ENCODE measurements around the gene DTNB. TPM values are rescaled to one million over a fixed set of nuclear protein-coding genes. Genes with fewer than 3 reads are reported as not detected.

Gene DTNB
- total RNA-seq, 1 donor from 2014 or later = 12.0 TPM

DNA sequence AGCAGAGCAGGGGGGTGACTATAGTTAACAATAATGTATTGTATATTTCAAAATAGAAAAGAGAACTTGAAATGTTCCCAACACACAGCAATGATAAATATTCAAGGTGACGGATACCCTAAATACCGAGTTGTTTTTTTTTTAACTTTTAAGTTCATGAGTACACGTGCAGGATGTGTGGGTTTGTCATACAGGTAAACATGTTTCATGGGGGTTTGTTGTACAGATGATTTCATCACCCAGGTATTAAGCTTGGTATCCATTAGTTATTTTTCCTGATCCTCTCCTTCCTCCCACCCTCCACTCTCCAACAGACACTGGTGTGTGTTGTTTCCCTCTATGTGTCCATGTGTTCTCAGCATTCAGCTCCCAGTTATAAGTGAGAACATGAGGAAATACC lies 167.2 kb downstream of the DTNB start:
- no peaks in the 10 kb centered on the region for H3K4me1 Mint-ChIP-seq (ENCODE audit: unreplicated experiment)
- TF ChIP-seq CTCF (IDR thresholded peaks at IDR 0.05; ENCODE audit: unreplicated experiment) = no peak
- no peak for DNase-seq (ENCODE audit: low spot score)
- no peak overlapping the region for H3K27ac Mint-ChIP-seq (ENCODE audit: unreplicated experiment)
- H3K4me3 Mint-ChIP-seq (ENCODE audit: unreplicated experiment) = no peak overlapping the region
- H3K9me3 Mint-ChIP-seq (ENCODE audit: unreplicated experiment) = no peaks in the 10 kb centered on the region
- H3K36me3 Mint-ChIP-seq (ENCODE audit: low read depth, unreplicated experiment) = no peaks in the 10 kb centered on the region
- H3K27me3 Mint-ChIP-seq (ENCODE audit: unreplicated experiment) = peaks cover 3% of the 10 kb centered on the region

GRCh38 chr2:25505622-25506021 lies 167.8 kb downstream of the DTNB start:
- no peaks in the 10 kb centered on the region for H3K36me3 Mint-ChIP-seq (ENCODE audit: low read depth, unreplicated experiment)
- no peak overlapping the region for H3K27ac Mint-ChIP-seq (ENCODE audit: unreplicated experiment)
- no peaks in the 10 kb centered on the region for H3K9me3 Mint-ChIP-seq (ENCODE audit: unreplicated experiment)
- peaks cover 3% of the 10 kb centered on the region for H3K27me3 Mint-ChIP-seq (ENCODE audit: unreplicated experiment)
- H3K4me3 Mint-ChIP-seq (ENCODE audit: unreplicated experiment) = no peak overlapping the region
- H3K4me1 Mint-ChIP-seq (ENCODE audit: unreplicated experiment) = no peaks in the 10 kb centered on the region
- no peak for TF ChIP-seq CTCF (IDR thresholded peaks at IDR 0.05; ENCODE audit: unreplicated experiment)
- DNase-seq (ENCODE audit: low spot score) = no peak

- H3K4me1 Mint-ChIP-seq (ENCODE audit: unreplicated experiment) = no peaks in the 10 kb centered on the region
- H3K27me3 Mint-ChIP-seq (ENCODE audit: unreplicated experiment) = peaks cover 3% of the 10 kb centered on the region
- no peak for TF ChIP-seq CTCF (IDR thresholded peaks at IDR 0.05; ENCODE audit: unreplicated experiment)
- no peaks in the 10 kb centered on the region for H3K36me3 Mint-ChIP-seq (ENCODE audit: low read depth, unreplicated experiment)
- H3K9me3 Mint-ChIP-seq (ENCODE audit: unreplicated experiment) = no peaks in the 10 kb centered on the region
- no peak for DNase-seq (ENCODE audit: low spot score)
- no peak overlapping the region for H3K27ac Mint-ChIP-seq (ENCODE audit: unreplicated experiment)
- H3K4me3 Mint-ChIP-seq (ENCODE audit: unreplicated experiment) = no peak overlapping the region
Observed at GRCh38 chr2:25505182-25505581, 168.2 kb downstream of the DTNB start.

- H3K27ac Mint-ChIP-seq (ENCODE audit: unreplicated experiment) = no peak overlapping the region
- no peak for DNase-seq (ENCODE audit: low spot score)
- H3K9me3 Mint-ChIP-seq (ENCODE audit: unreplicated experiment) = no peaks in the 10 kb centered on the region
- H3K4me3 Mint-ChIP-seq (ENCODE audit: unreplicated experiment) = no peak overlapping the region
- no peaks in the 10 kb centered on the region for H3K4me1 Mint-ChIP-seq (ENCODE audit: unreplicated experiment)
- no peak for TF ChIP-seq CTCF (IDR thresholded peaks at IDR 0.05; ENCODE audit: unreplicated experiment)
- H3K27me3 Mint-ChIP-seq (ENCODE audit: unreplicated experiment) = peaks cover 3% of the 10 kb centered on the region
- H3K36me3 Mint-ChIP-seq (ENCODE audit: low read depth, unreplicated experiment) = no peaks in the 10 kb centered on the region
Observed at GRCh38 chr2:25504266-25504665, 169.1 kb downstream of the DTNB start.

DNA sequence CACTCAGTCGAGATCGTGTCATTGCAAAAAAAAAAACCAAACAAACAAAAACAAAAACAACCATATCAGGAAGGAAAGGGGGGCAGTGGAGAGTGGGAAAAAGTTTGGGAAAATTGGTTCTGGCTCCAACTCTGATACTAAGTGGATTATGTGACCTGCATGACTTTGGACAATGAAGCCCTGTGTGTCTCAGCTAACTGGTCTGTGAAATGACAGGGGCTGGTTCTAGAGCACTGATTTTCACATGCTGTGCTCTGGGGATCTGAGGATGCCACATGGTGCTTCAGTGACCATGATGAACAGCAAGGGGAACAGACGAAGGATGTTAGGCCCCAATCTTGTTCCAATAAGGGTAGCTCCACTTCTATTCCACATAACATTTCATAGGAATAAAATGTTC lies 174.2 kb downstream of the DTNB start:
- DNase-seq (ENCODE audit: low spot score) = no peak
- no peaks in the 10 kb centered on the region for H3K4me1 Mint-ChIP-seq (ENCODE audit: unreplicated experiment)
- no peak for TF ChIP-seq CTCF (IDR thresholded peaks at IDR 0.05; ENCODE audit: unreplicated experiment)
- no peaks in the 10 kb centered on the region for H3K36me3 Mint-ChIP-seq (ENCODE audit: low read depth, unreplicated experiment)
- H3K9me3 Mint-ChIP-seq (ENCODE audit: unreplicated experiment) = no peaks in the 10 kb centered on the region
- H3K27ac Mint-ChIP-seq (ENCODE audit: unreplicated experiment) = no peak overlapping the region
- H3K4me3 Mint-ChIP-seq (ENCODE audit: unreplicated experiment) = no peak overlapping the region
- H3K27me3 Mint-ChIP-seq (ENCODE audit: unreplicated experiment) = no peaks in the 10 kb centered on the region

All from endothelial cell (in vitro differentiated cells).